Skeletal muscle cell (primary cell): ENCODE results near the gene MYL6B.
A peak's percentile ranks its signal among the peaks of the same experiment; 100 is the strongest.

Experiments used
- DNase-seq: peaks from one replicate; pipeline ENCODE4 v3.0.0-alpha.2; 2010; ENCODE audit warnings: low read depth
- H3K4me3 ChIP-seq: 2 replicates; pipeline ENCODE4 v1.5.1; 2011; ENCODE audit warnings: low read depth, mild to moderate bottlenecking, control low read depth, low read length, moderate library complexity

The MYL6B gene

DNA sequence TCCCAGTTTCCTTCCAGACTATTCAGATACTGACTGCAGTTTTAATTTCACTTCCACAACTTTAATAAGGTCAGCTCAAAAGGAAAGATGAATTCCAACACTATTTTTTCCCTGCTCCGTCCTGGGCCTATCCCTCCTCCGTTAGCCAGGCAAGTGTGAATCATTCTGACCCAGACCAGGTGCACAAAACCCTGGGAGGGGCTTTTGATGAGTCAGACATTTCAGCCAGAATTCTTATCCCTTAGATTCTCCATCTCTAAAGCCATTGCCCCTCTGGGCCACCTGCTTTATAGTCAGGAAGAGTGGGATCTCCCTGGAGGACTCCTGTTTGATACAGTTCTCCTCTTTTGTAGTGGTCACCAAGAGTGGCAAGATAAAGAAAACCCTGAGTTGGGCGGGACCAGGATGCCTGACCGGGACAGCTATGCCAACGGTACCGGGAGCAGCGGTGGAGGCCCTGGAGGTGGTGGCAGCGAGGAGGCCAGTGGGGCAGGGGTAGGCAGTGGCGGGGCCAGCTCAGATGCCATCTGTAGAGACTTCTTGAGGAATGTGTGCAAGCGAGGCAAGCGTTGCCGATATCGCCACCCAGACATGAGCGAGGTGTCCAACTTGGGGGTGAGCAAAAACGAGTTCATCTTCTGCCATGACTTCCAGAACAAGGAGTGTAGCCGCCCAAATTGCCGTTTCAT is 32.1 kb upstream of the MYL6B start:
- DNase-seq = no peak
- H3K4me3 ChIP-seq = no peak overlapping the region

DNA sequence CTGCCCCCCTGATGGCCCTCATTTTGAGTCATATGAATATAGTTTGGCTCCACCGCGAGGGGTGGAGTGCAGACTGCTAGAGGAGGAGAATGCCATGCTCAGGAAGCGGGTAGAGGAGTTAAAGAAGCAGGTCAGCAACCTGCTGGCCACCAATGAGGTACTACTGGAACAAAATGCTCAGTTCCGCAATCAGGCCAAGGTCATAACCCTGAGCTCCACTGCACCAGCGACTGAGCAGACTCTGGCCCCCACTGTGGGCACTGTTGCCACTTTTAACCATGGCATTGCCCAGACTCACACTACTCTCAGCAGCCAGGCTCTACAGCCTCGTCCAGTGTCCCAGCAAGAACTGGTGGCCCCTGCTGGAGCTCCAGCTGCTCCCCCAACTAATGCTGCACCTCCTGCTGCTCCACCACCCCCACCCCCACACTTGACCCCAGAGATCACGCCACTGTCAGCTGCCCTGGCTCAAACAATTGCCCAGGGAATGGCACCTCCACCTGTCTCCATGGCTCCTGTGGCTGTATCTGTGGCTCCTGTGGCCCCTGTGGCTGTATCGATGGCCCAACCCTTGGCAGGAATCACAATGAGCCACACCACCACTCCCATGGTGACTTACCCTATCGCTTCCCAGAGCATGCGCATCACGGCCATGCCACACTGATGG is 31.1 kb upstream of the MYL6B start:
- no peak overlapping the region for H3K4me3 ChIP-seq
- no peak for DNase-seq

DNA sequence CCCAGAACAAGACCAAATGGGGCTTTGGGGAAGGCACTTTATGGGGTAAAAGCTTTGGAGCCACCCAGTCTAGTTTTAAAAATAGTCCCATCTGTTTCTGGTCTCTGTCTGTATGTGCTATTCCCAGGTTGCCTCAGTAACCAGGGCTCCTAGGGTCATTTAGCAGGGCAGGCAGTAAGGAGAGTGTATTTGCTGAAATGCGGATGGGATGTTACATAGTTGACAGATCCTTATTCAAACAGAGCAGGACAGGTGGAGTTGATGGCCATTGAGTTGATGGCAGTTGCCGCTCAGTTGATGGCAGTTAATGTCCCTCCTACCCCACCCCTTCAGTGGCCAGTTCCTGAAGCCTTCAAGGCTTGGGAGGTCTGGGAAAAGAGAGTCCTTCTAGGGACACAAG is 29.8 kb upstream of the MYL6B start:
- H3K4me3 ChIP-seq = no peak overlapping the region
- DNase-seq = no peak

DNA sequence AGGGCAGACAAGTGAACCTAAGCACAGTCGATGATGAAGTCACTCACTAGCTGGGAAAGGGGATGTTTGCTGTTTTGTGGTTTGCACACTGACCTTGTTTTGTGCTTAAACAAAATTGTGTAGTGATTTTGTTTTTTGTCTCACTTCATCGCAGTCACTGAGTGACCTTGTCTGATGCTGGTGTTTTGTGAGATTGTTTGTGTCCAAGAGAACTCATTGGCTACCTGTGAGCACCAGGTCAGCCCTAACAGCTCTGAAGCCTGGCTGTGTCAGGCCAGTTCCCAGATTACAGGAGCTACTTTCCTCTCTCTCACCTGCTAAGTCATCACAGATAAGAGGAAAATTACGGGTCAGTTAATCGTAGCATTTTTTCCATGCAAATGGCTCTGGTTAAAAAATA is 28.3 kb upstream of the MYL6B start:
- DNase-seq = no peak
- H3K4me3 ChIP-seq = no peak overlapping the region

DNA sequence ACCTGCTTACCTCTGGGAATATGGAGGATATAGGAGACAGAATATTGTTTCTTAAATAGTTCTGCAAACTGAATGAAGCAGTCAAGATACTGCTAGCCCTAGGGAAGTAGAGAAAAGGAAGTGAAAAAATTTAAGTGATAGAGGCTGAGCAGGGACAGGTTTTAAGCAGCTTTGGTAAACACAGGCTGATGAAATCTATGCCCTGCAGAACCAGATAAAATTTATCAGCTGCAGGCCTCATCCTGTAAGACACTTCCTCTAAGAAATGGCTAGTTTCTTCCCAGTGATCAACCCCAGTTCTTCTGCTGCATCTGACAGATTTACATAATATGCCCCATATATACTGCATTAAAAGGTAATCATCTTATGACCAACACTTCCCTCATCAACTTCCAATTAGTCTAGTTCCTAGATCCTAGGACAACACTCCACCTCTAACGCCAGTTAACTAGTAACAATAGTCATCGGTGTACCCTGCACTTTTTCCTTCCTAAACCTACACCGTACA is 25.6 kb upstream of the MYL6B start:
- H3K4me3 ChIP-seq = no peak overlapping the region
- DNase-seq = no peak

DNA sequence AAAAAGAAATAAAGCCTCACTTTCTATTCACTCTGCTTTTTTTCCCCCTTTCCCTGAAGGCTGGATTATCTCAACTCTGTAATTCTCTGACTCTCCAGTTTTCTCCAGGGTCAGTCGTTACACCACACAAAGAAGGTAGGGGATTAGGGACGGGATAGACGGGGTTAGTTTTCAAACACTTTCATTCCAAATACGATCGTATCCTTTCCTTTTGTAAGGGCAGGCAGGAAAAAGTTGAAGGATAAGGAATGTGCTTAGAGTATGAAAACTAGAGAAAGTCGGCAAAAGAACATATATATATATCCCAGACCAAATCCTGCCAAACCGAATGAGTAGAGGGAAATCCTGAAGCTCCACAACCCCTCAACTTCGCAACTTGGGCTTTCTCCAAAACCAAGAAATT is 24.9 kb upstream of the MYL6B start:
- DNase-seq = no peak
- H3K4me3 ChIP-seq = peak overlapping the region; percentile 97

DNA sequence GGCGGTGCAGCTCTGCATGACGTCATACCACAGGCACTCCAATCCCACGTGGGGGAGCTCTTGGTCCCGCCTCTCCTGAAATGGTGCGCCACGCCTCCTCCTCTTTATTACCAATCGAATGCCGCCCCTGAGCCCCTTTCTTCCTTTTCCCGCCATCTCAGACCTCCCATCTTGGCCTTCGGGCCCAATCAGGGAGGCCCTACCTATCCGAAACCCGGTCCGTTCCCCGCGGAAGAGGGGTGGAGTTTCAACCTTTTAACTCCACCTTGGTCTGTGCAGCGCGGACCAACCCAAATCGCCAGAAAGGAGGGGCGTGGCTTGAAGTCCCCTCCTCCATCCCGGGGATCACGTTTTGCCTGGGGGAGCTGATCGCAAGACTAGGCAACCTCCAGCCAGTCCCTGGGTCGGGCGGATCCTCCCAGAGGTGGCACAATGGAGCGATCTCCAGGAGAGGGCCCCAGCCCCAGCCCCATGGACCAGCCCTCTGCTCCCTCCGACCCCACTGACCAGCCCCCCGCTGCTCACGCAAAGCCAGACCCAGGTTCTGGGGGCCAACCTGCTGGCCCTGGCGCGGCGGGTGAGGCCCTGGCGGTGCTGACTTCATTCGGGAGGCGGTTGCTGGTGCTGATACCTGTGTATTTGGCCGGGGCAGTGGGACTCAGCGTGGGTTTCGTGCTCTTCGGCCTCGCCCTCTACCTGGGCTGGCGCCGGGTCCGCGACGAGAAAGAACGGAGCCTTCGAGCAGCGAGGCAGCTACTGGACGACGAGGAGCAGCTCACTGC is 24.3 kb upstream of the MYL6B start, which contains the start of gene ESYT1:
TSS of gene ESYT1 (plus strand) at position 380 of the 782 bp plus-strand sequence. CDS start at position 433, 53 bp downstream.
- peak; percentile 99 for DNase-seq
- peak within 1 kb of the TSS; percentile 97 for H3K4me3 ChIP-seq

DNA sequence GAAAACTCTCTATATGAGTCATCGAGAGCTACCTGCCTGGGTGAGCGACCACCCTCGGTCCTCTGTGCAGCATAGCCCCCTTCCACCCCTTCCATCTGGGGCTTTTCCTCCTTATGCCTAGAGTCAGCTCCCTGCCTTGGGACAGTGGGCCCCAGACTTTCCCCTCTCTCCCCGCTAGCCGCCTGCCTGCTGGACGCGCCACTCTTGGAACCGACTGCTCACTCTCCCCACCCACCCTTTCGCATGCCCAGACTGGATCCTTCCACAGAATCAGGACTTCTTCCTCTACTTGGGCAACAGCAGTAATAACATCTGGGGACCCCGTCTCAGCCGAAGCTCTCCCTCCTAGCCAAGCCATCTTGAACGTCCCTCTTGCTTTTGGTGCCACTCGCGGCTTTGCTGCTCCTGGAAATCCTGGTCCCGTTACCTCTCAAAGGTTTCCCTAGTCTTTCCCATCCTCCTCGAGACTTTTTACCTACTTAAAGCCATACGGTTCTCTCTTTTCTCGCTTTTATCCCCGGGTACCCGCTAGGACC is 23.6 kb upstream of the MYL6B start:
- no peak for DNase-seq
- H3K4me3 ChIP-seq = peak overlapping the region; percentile 97

DNA sequence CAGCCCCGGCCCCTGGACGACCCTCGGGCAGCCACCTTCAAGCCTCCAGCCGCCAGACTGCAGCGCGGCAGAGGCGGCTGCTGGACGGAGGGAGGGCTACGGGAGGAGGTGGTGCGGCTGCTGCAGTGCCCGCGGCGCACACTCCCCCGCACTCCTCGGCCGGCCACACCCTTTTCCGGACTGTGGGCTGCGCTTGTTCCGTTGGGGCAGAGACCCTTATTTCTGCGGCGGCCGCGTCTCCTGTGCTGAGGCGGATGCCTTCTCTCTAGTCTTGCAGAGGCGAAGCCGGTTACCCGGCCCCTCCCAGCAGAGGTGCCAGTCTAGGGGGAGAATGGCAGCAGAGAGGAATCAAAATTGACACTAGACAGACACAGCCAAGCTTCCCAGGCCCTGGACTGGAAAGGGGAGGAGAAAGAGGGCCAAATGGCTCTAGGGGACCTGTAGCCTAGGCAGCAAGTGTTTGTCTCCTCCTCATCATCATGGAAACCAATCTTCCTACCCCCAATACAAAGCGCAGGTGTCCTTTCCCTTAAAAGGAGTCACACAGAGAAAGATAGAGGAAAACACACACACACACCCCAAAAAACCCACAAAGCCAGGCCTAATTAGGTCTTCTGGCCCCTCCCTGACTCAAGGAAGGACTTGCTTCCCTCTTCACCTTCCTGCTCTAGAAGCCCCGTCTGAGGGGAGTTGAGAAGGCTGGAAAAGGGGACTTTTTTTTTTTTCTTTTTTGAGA is 23.0 kb upstream of the MYL6B start:
- H3K4me3 ChIP-seq = peak overlapping the region; percentile 97

DNA sequence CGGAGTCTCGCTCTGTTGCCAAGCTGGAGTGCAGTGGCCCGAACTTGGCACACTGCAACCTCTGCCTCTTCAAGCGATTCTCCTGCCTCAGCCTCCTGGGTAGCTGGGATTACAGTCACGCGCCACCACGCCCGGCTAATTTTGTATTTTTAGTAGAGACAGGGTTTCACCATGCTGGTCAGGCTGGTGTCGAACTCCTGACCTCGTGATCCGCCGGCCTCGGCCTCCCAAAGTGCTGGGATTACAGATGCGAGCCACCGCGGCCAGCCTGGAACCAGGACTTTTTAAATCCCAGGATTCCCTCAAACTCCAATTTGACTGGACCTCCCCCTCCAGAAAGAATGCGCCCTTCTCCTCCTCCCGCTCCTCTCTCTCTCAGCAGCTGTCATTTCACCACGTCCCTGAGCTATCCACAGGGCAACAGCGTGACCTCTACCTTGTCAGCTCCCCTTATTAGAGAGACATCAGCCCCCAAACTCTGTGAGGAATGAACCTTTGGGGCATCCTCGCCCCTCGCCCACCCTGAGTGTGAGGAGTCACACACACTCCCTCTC is 22.4 kb upstream of the MYL6B start:
- peak overlapping the region; percentile 97 for H3K4me3 ChIP-seq
- no peak for DNase-seq

More for the DNA sequence above, 23.0 kb upstream of the MYL6B start:
- no peak for DNase-seq

DNA sequence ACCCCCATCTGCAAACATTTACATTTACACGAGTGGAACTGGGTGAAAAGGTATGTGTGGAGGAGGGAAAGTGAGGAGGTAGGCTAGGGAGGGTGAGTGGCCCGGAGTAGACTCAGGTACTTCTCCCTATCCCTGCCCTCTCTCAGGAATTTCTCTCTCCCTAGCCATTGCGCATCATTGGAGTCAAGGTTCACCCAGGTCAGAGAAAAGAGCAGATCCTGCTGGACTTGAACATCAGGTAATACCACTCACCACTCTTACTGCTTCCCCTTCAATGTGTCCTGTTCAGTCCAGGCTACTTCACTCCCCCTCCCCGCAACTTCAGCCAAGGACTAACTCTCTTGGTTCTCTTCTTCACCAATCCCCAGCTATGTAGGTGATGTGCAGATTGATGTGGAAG is 21.5 kb upstream of the MYL6B start:
- H3K4me3 ChIP-seq = no peak overlapping the region
- no peak for DNase-seq

DNA sequence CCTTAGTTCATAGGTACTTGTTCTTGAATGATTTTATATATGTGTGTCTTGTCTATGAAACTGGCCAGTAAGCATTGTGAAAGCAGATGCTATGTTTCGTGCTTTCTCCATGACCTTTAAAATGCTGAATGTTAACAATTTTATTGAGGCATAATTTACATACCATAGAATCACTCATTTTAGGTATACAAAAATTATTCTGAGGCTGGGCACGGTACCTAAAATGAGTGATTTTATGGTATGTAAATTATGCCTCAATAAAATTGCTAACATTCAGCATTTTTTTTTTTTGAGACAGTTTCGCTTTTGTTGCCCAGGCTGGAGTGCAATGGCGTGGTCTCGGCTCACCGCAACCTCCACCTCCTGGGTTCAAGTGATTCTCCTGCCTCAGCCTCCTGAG is 17.5 kb upstream of the MYL6B start:
- no peak overlapping the region for H3K4me3 ChIP-seq
- DNase-seq = no peak

DNA sequence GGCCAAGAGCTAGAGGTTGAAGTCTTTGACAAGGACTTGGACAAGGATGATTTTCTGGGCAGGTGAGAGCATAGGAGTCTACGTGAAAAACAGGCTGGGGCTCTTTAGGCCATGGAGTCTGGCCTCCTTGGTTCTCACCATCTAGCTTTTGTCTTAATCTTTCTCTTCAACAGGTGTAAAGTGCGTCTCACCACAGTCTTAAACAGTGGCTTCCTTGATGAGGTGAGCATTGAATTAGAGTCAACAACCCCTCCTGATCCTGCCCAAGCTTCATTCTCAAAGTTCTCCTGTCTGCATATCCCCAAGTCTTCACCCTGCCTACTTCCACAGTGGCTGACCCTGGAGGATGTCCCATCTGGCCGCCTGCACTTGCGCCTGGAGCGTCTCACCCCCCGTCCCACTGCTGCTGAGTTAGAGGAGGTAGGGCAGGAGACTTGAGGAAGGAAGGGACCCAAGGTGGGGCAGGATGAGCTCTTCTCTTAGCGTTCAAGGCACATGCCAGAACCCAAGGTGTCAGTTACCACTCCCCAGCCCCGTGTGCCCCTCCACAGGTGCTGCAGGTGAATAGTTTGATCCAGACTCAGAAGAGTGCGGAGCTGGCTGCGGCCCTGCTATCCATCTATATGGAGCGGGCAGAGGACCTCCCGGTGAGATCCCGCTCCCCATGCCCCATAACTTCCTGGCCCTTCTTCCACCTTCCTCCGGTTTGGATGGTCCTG is 14.4 kb upstream of the MYL6B start:
- H3K4me3 ChIP-seq = no peak overlapping the region
- no peak for DNase-seq

DNA sequence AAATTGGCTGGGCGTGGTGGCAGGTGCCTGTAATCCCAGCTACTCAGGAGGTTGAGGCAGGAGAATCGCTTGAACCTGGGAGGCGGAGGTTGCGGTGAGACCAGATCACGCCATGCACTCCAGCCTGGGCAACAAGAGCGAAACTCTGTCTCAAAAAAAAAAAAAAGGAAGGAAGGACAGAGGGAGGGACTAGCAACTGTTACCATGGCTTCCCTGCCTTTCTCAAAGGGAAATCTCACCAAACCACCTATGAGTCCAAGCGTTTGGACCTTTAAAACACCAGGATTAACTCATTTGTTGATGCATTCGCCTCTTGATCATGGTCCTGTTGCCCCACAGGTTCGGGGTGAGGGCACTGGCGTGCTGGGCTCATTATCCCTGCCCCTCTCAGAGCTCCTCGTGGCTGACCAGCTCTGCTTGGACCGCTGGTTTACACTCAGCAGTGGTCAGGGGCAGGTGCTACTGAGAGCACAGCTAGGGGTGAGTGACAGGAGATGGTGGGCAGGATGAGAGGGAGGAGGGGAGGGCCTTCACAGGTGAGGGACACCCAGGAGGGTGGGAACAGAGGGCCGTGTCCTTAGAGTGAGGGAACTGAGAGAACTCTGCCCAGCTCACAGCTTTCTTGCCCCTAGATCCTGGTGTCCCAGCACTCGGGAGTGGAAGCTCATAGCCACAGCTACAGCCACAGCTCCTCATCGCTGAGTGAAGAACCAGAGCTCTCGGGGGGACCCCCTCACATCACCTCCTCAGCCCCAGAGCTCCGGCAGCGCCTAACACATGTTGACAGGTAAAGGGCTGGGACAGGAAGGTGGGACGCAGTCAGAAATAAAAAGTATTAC is 10.2 kb upstream of the MYL6B start:
- no peak overlapping the region for H3K4me3 ChIP-seq
- DNase-seq = no peak

DNA sequence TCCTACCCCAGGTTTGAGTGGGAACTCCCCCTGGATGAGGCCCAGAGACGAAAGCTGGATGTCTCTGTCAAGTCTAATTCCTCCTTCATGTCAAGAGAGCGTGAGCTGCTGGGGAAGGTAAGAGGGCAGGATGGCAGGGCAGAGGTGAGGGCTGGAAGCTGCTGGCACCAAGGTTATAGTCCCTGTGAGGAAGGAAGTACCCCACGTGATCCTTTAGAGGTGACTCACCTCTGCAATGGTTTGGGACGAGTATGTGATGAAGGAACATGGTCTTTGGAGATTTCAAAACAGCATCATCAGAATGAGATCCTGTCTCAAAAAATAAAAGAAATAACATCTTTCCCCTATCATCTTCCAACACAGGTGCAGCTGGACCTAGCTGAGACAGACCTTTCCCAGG is 9.2 kb upstream of the MYL6B start:
- DNase-seq = no peak
- H3K4me3 ChIP-seq = no peak overlapping the region

DNA sequence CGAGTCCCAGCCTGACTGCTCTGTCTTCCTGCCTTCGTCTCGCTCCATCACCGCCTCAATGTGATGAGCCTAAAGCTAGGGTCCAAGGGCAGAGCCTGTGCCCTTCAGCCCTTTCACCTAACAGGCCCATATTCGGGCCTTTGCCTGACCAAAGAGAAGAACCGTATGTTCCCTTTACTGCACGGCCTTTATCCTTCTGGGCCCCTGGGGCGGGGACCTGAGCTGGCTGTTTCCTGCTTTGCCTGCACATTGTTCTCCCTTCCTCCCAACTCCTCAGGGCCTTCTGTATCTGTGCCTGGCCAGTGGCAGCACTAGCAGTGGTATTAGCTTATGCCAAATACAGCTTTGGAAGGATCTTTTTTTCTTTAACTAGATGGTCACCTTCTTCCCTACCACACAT is 8.5 kb upstream of the MYL6B start:
- DNase-seq = no peak
- no peak overlapping the region for H3K4me3 ChIP-seq

DNA sequence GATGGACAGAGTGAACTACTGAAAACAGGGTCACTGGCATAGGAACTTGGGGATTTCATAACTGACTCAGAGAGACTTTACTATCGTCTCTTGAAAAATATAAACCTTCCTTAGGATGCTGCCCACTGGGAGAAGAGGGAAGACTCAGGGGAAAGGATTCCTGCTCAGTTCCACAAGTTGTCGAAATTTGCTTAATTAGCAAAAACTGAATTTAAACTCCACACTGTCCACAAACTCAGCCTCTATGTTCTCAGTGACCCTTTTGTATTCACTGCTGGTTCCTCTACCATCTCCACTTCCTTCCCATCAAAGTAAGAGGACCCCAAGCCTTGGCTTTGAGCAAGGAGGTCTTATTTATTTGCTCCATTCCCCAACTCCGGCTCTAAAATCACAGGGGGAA is 7.2 kb upstream of the MYL6B start:
- no peak overlapping the region for H3K4me3 ChIP-seq
- DNase-seq = no peak
